ENCODE measurements around the gene BRINP2. TPM values are rescaled to one million over a fixed set of nuclear protein-coding genes. Genes with fewer than 3 reads are reported as not detected.
"Not testable (repeated sequence)": the region's sequence is repeated elsewhere in the genome, so short reads cannot be mapped to it uniquely, and the experiment has no call there.

The BRINP2 gene
- total RNA-seq, 2 experiments from 2014 or later: not detected

DNA sequence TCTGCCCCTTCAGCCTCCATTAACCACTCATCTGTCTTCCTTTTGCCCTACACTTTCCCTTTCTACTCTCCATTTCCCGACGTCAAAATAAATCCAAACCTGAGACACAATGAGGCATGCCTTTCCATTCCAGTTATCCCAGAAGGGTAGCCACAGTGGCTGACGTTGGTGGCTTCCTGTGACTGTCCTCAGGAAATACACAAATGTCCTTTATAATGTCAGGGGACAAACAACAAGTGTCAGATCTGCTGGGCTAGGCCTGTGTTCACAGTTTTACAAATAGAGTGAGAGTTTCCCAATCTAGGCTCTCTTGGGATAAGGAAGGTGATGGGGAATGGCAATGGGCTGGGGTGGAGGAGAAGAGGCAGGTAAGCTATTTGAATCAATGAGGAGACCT, 135.3 kb downstream of the BRINP2 start:
- ChIA-PET POLR2A (no interaction called here), CTCF (no interaction called here)

DNA sequence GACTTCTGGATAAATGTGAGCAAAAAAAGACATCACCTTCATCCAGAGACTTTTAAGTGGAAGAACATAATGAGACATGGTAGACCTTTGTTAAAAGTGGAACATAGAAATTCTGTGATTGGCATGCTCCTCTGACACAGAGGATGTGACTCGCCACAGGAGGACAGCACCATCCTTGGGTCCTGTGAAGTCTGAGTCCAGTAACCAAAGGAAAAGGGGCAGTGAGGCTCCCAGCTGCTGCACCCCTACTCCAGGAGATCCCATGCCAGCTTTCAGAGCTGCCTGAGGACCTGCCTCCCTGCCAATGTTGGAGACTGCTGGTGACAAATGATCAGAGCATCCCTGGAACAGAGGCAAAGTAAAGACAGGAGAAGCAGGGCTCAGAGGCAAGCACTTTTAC, 136.2 kb downstream of the BRINP2 start:
- CTCF ChIA-PET: no interaction called here
- POLR2A ChIA-PET: no interaction called here

DNA sequence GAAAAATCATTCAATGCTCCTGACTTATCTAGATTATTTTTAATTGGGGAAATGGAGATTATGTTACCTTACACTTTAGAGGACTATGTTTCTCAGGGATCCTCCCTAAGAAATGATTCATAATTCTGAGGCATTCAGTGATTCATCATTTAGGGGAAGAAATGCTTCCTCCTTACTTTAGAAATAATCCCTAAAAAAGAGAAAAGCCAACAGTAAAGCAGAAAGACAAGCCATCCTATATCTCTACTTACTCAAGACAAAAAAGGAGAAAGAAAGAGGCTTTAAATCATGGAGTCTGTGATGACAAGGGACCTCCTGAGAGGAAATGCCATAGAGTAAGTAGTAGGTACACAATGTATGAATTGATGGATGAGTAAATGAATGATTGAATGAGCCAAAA, 137.0 kb downstream of the BRINP2 start:
- ChIA-PET CTCF (no interaction called here), POLR2A (no interaction called here)

DNA sequence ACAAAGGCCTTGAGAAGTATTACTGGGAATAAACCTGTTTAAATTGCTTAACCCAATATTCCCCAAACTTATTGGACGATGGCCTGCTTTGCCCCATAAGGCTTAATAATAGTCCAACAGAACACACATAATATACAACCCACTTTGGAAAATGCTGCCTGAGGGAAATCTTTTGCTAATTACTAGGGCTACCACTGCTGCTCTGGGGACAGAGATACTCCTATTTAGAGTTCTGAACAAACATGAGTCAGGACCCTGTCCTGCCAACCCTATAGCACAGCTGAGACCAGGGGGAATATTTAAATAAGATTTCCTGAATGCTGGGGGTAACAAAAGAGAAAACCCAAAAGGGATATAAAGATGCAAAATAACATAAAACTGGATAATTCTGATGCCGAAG, 139.1 kb downstream of the BRINP2 start:
- POLR2A ChIA-PET: no interaction called here
- CTCF ChIA-PET: no interaction called here

DNA sequence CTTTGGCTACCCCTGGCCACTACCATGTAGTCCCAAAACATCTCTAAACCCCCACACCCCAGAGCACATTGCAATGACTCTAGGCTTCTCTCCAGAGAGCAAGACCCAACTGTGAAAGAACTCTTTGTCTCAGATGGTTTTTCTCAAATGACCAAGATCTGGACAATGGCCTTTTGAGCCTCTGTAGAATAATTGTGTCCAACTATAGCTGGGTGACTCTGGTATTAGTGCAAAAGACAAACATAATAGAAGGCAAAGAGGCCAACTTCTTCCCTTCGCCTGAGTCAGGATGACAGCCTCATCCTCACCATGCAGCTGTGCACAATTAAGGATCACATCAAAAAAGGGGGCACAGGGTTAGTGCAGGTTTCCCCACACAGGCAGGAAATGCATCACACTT, 139.6 kb downstream of the BRINP2 start:
- POLR2A ChIA-PET: no interaction called here
- CTCF ChIA-PET: no interaction called here

DNA sequence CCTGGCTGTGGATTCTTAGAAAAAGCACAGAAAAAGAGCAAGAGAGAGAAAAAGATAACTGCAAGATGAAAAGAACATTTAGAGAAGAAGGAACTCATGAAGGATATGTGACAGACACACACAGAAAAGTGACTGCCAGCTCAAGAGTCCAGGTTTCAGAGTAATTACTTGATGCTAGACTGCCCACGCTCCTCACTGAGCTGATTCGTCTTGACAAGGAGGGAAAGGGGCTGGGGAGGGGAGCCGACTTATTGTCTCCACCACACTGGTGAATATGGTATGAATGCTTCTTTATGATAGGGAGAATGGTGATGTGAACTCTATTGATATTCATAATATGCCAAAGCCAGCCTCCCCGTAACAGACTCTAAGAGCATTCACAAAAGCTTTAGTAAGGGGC, 140.4 kb downstream of the BRINP2 start:
- ChIA-PET POLR2A (no interaction called here), CTCF (no interaction called here)

DNA sequence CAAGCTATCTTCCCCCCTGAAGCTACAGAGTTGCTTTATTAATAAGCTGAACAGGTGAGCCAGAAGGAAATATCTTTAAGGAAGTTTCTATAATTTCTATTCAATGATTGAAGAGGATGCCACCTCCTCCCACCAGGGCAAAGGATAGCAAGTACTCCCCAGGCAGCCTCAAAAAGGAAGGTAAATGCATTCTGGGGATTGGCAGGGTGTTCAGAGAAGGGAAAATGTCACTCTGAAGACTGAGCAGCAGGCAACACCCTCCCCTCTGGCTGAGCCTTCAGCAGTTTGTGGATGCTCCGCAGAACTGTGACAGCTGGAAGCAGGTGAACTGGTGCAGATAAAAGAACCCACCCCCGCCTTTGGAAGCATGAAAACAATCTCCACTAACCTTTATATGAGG, 140.8 kb downstream of the BRINP2 start:
- CTCF ChIA-PET: no interaction called here
- POLR2A ChIA-PET: no interaction called here

DNA sequence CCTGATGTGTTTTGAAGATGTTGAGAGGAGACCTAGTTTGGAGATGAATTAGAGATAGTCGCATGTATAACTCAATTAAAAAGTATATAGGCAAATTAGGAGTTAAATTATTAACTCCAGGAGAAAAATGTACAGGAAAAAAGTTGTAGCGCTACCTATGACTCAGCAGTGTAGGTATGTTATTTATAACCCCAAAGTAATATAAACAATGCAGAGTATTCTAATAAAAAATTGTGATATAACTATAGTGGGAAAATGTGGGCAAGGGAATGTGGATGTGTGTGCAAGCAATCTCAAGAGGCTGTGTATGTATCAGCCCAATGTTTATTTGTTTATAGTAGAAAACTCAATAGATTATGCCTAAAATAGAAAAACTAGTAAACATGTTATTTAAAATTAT, 144.5 kb downstream of the BRINP2 start:
- ChIA-PET POLR2A (no interaction called here), CTCF (no interaction called here)

DNA sequence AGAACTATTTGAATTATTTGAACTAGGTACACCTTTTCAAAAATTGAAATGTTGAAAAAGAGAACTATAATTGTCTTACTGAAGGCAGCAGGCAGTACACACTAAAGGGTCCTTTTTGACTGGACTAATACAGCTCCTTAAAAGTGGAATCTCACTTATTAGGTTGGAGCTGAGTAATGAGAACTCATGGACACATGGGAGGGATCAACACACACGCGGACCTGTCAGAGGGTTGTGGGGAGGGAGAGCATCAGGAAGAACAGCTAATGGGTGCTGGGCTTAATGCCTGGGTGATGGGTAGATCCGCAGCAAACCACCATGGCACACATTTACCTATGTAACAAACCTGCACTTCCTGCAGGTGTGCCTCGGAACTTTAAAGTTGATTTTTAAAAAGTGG, 145.0 kb downstream of the BRINP2 start:
- CTCF ChIA-PET: no interaction called here
- POLR2A ChIA-PET: no interaction called here

DNA sequence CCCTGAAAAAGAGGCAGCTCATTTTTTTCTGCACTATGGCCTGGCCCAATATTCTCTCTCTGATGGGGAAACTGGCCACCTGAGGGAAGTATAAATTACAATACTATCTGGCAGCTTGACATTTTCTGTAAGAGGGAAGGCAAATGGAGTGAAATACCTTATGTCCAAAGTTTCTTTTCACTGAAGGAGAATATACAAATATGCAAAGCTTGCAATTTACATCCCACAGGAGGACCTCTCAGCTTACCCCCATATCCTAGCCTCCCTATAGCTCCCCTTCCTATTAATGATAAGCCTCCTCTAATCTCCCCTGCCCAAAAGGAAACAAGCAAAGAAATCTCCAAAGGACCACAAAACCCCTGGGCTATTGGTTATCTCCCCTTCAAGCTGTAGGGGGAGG, 150.7 kb downstream of the BRINP2 start:
- POLR2A ChIA-PET, CTCF ChIA-PET: not testable (repeated sequence)

DNA sequence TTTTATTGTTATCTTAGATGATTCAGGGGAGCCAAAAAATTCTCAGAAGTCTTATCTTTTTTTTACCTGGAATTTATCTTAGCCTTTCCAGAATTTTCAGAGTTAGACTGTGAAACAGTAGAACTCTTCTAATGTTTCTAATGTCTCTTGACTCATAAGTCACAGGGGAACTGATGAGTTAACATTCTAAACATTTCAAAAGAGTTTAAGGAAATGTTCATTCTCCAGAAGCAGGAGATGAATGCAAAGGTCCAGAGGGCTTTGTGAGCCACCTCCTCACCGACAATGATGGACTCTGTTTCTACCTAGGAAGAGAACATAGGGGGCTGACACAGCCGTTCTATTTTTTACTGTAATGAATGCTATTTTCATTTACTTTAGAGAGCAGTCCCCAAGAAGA, 157.5 kb downstream of the BRINP2 start:
- CTCF ChIA-PET: no interaction called here
- POLR2A ChIA-PET: no interaction called here

DNA sequence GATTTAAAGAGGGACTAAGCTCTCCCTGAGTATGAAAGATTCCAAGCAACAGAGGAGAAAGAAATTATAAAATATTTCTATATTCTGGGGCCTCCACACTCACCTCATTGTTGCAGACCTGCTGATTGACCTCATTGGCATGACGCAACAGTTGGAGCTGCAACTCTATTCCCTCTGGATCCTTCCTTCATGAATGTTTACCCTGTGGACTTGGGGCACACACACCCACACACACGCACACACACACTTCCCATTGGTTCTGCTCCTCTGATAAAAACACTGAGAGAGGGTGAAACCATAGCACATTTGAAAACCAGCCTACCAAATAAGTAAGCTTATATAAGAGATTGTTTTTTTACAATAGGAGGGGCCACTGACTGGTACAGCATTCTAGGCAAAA, 159.1 kb downstream of the BRINP2 start:
- CTCF ChIA-PET: no interaction called here
- POLR2A ChIA-PET: no interaction called here

Other genes starting within 250 kb of the BRINP2 start
- gene ASTN1, start 6.2 kb upstream of the BRINP2 start, total RNA-seq: not detected

Data from activated CD8-positive, alpha-beta memory T cell treated with anti-CD3 and anti-CD28 coated beads for 36 hours (primary cell).